ENCODE results near the gene NVL.

DNA sequence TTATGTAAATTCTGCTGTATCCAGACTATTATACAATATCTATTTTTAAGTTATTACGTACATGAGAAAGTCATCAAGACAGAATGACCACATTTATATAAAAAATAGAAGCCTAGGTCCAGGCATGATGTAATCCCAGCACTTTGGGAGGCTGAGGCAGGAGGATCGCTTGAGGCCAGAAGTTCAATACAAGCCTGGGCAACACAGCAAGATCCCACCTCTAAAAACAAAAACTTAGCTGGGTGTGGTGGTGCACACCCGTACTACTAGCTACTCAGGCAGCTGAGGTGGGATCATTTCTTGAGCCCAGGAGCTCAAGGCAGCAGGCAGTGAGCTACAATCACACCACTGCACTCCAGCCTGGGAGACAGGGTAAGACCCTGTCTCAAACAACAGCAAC, 58.9 kb downstream of the NVL start:
- TF ChIP-seq, protein P1, sequence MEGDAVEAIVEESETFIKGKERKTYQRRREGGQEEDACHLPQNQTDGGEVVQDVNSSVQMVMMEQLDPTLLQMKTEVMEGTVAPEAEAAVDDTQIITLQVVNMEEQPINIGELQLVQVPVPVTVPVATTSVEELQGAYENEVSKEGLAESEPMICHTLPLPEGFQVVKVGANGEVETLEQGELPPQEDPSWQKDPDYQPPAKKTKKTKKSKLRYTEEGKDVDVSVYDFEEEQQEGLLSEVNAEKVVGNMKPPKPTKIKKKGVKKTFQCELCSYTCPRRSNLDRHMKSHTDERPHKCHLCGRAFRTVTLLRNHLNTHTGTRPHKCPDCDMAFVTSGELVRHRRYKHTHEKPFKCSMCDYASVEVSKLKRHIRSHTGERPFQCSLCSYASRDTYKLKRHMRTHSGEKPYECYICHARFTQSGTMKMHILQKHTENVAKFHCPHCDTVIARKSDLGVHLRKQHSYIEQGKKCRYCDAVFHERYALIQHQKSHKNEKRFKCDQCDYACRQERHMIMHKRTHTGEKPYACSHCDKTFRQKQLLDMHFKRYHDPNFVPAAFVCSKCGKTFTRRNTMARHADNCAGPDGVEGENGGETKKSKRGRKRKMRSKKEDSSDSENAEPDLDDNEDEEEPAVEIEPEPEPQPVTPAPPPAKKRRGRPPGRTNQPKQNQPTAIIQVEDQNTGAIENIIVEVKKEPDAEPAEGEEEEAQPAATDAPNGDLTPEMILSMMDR (IDR thresholded peaks at IDR 0.05; ENCODE audit: low read length), result no peak
- TF ChIP-seq EZH2 (IDR thresholded peaks at IDR 0.05; ENCODE audit: borderline replicate concordance, low read length), result no peak

All from OCI-LY1 (cell line).